IMR-90 (cell line): Measurements from ENCODE around the gene IGIP. TPM values are rescaled to one million over a fixed set of nuclear protein-coding genes. Genes with fewer than 3 reads are reported as not detected.

ENCODE experiments used
- ATAC-seq: fragments of 200-7000 bp; cut with Tn5 transposase; 2 replicates; pipeline ENCODE4 v1.9.1; 2020; ENCODE audit warnings: low read depth, mild to moderate bottlenecking, moderate library complexity
- BruUV-seq: library from RNA; stranded (reverse); fragments of 400-500 nt; replicated peaks from 2 replicates; lab custom pipeline; 2021; lab: Mats Ljungman, UMichigan
- CTCF ChIA-PET: fragments of 300-600 bp; formaldehyde crosslinking; extraction: SDS; loops from one replicate; lab custom pipeline; 2021; ENCODE audit warnings: antibody characterized with exemption; lab: Yijun Ruan, JAX
- POLR2A ChIA-PET: fragments of 300-600 bp; sonication (Branson Sonifier 250); formaldehyde crosslinking; loops from one replicate; lab custom pipeline; 2022; ENCODE audit warnings: antibody characterized with exemption; ENCODE audit not compliant: unreplicated experiment; lab: Charles Lee
- DNase-seq: peaks from one replicate; pipeline ENCODE4 v3.0.0; 2013
- H2AFZ ChIP-seq: replicated peaks from 2 replicates; pipeline ENCODE3; 2013; ENCODE audit warnings: low read length, mild to moderate bottlenecking; ENCODE audit not compliant: poor library complexity
- H2AK5ac ChIP-seq: 2 replicates; pipeline ENCODE4 v1.6.1; 2013; ENCODE audit warnings: low read depth, low read length, inconsistent platforms
- H2AK9ac ChIP-seq: replicated peaks from 2 replicates; pipeline ENCODE3; 2013; ENCODE audit warnings: mild to moderate bottlenecking, low read depth, low read length, moderate library complexity; ENCODE audit not compliant: poor library complexity
- H2BK120ac ChIP-seq: 2 replicates; pipeline ENCODE4 v1.6.1; 2013; ENCODE audit warnings: low read depth, low read length, inconsistent platforms
- H2BK15ac ChIP-seq: 3 replicates; pipeline ENCODE4 v1.6.1; 2013; ENCODE audit warnings: low read depth, low read length, inconsistent platforms
- H2BK20ac ChIP-seq: 2 replicates; pipeline ENCODE4 v1.6.1; 2013; ENCODE audit warnings: low read depth, mild to moderate bottlenecking, inconsistent platforms, low read length, moderate library complexity
- H2BK5ac ChIP-seq: 2 replicates; pipeline ENCODE4 v1.6.1; 2013; ENCODE audit warnings: mild to moderate bottlenecking, low read depth, low read length, inconsistent platforms; ENCODE audit not compliant: poor library complexity, severe bottlenecking
- H3K14ac ChIP-seq: replicated peaks from 2 replicates; pipeline ENCODE4 v1.6.1; 2013; ENCODE audit warnings: low read depth, low read length, inconsistent platforms
- H3K18ac ChIP-seq: 2 replicates; pipeline ENCODE4 v1.6.1; 2013; ENCODE audit warnings: low read depth, low read length, control low read depth
- H3K23ac ChIP-seq: 2 replicates; pipeline ENCODE4 v1.6.1; 2013; ENCODE audit warnings: low read depth, low read length, inconsistent platforms
- H3K27ac ChIP-seq: 2 replicates; pipeline ENCODE4 v1.5.1; 2013; ENCODE audit warnings: mild to moderate bottlenecking, control low read depth, low read length; ENCODE audit not compliant: insufficient read depth
- H3K27me3 ChIP-seq: 2 replicates; pipeline ENCODE4 v1.6.1; 2013; ENCODE audit warnings: low read length; ENCODE audit not compliant: control insufficient read depth, insufficient read depth
- H3K36me3 ChIP-seq: 2 replicates; pipeline ENCODE4 v1.6.1; 2013; ENCODE audit warnings: low read length, mixed read lengths; ENCODE audit not compliant: control insufficient read depth, insufficient read depth
- H3K4ac ChIP-seq: 2 replicates; pipeline ENCODE4 v1.6.1; 2013; ENCODE audit warnings: low read depth, low read length, inconsistent platforms
- H3K4me1 ChIP-seq: 2 replicates; pipeline ENCODE4 v1.6.1; 2013; ENCODE audit warnings: low read length, mixed read lengths; ENCODE audit not compliant: control insufficient read depth, insufficient read depth
- H3K4me2 ChIP-seq: 2 replicates; pipeline ENCODE4 v1.6.1; 2013; ENCODE audit warnings: low read depth, mild to moderate bottlenecking, control low read depth, low read length, moderate library complexity
- H3K4me3 ChIP-seq: 2 replicates; pipeline ENCODE4 v1.5.1; 2013; ENCODE audit warnings: low read depth, mild to moderate bottlenecking, control low read depth, low read length, moderate library complexity; ENCODE audit not compliant: insufficient read depth
- H3K56ac ChIP-seq: 2 replicates; pipeline ENCODE4 v1.6.1; 2013; ENCODE audit warnings: low read length, inconsistent platforms; ENCODE audit not compliant: insufficient read depth; ENCODE audit errors: extremely low read depth
- H3K79me1 ChIP-seq, 2 experiments: 2 replicates each; pipeline ENCODE4 v1.6.1; 2013; ENCODE audit warnings: low read length in 2 of 2, inconsistent platforms in 1 of 2, low read depth in 1 of 2
- H3K9ac ChIP-seq: 2 replicates; pipeline ENCODE4 v1.6.1; 2013; ENCODE audit warnings: low read depth, low read length, control low read depth
- H3K9me1 ChIP-seq: 2 replicates; pipeline ENCODE4 v1.6.1; 2013; ENCODE audit warnings: low read length, inconsistent platforms; ENCODE audit not compliant: insufficient read depth
- H3K9me3 ChIP-seq: 2 replicates; pipeline ENCODE4 v1.6.1; 2013; ENCODE audit warnings: low read length; ENCODE audit not compliant: control insufficient read depth, insufficient read depth
- H4K20me1 ChIP-seq: 2 replicates; pipeline ENCODE4 v1.6.1; 2013; ENCODE audit warnings: low read length, inconsistent platforms; ENCODE audit not compliant: insufficient read depth
- H4K5ac ChIP-seq: 2 replicates; pipeline ENCODE4 v1.6.1; 2013; ENCODE audit warnings: mild to moderate bottlenecking, low read depth, low read length, control low read depth
- H4K8ac ChIP-seq, 2 experiments: 2 replicates each; pipeline ENCODE4 v1.6.1; 2013; ENCODE audit warnings: low read depth in 2 of 2, low read length in 2 of 2, control low read depth in 1 of 2, inconsistent platforms in 1 of 2
- H4K91ac ChIP-seq: 2 replicates; pipeline ENCODE4 v1.6.1; 2013; ENCODE audit warnings: low read depth, low read length, inconsistent platforms; ENCODE audit not compliant: insufficient read depth
- CEBPB ChIP-seq: IDR thresholded peaks from 2 replicates; pipeline ENCODE4 v1.6.1; 2012; ENCODE audit warnings: low read depth, low read length, improper control_type of control experiment
- CHD1 ChIP-seq: IDR thresholded peaks from 2 replicates; pipeline ENCODE4 v1.6.1; 2012; ENCODE audit warnings: low read depth, low read length, improper control_type of control experiment
- WGBS, 2 experiments: methylation state at CpG; one replicate each; pipeline versions ENCODE4 v1.1.5 to v1.1.7; 2013; ENCODE audit warnings: missing lambda C conversion rate in 2 of 2; ENCODE audit not compliant: insufficient read length in 1 of 2; ENCODE audit errors: extremely low coverage in 2 of 2; 5-methylcytosine and 5-hydroxymethylcytosine counted together
- dilution Hi-C: fragments of 300-500 bp; cut with HindIII; formaldehyde crosslinking; loops from one replicate; pipeline ENCODE4 v1.14.3; 2018; ENCODE audit warnings: low sequenced_read_pairs; ENCODE audit not compliant: unreplicated experiment
- in situ Hi-C: fragments of 300-500 bp; cut with MboI; formaldehyde crosslinking; loops from 3 replicates; pipeline ENCODE4 v1.14.3; 2019; ENCODE audit warnings: low sequenced_read_pairs, inconsistent platforms, mixed read lengths
- intact Hi-C: fragments of 100-400 bp; cut with micrococcal nuclease; formaldehyde crosslinking; loops from 2 replicates; pipeline ENCODE4 v1.10.0; 2022
- polyA plus RNA-seq, 3 experiments: library from polyadenylated mRNA; depleted of rRNA; stranded (reverse); fragments of >200 nt; gene quantifications; 2 replicates each; pipeline ENCODE4 v1.2.3, GENCODE V29; 2012; ENCODE audit warnings: low replicate concordance in 1 of 3
- total RNA-seq: library from RNA; depleted of rRNA; stranded (reverse); fragments of >200 nt; gene quantifications from 2 replicates; pipeline ENCODE4 v1.2.3, GENCODE V29; 2012

IGIP gene
- total and polyA plus RNA-seq, 2 of the 4 experiments (the other 2 are of a cell fraction): 1.2 to 5.0 TPM

DNA sequence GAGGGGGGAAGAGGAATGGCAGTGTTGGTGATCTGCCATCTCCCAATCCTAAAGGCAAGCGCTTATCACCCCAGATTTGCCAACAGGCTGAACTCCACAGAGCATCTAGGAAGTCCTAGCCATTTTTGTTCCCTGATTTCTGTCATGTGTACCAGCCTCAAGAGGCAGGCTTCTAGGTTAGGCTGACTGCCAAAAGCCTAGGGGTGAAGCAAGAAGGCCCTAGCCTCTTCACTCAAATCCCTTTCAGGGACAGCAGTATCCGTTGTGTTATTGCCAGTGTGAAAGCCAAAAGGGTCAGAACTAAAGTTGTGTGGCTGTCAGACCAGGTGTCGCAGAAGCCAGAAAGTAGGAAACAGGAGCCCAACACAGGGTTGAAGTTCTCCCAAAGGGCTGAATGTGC is 14.7 kb downstream of the IGIP start:
- Histone ChIP-seq H3K56ac (no peak overlapping the region), H3K4ac (no peak overlapping the region), H2AFZ (no peak overlapping the region), H3K9me3 (no peaks in the 10 kb centered on the region), H3K9me1 (peaks cover 4% of the 10 kb centered on the region; the same call in 1 of the 2 replicates), H2BK120ac (no peak overlapping the region), H3K23ac (no peak overlapping the region), H3K14ac (0 out of 2 replicates have a peak overlapping the region, but pooled peaks have one; percentile 20), H2AK5ac (no peak overlapping the region; the same call in 1 of the 2 replicates), H2BK5ac (no peak overlapping the region), H3K27me3 (no peaks in the 10 kb centered on the region), H3K4me1 (peaks cover 4% of the 10 kb centered on the region; the same call in 1 of the 2 replicates), H3K36me3 (no peaks in the 10 kb centered on the region), H3K9ac (no peak overlapping the region), H3K27ac (no peak overlapping the region), H4K20me1 (peaks cover 63% of the 10 kb centered on the region), H2BK20ac (no peak overlapping the region), H3K79me1 (peaks cover 33 to 66% of the 10 kb centered on the region in 2 experiments), H4K5ac (no peak overlapping the region), H4K8ac (no peak overlapping the region), H2AK9ac (no peak overlapping the region), H3K18ac (no peak overlapping the region), H3K4me2 (no peak overlapping the region), H4K91ac (no peak overlapping the region), H3K4me3 (no peak overlapping the region), H2BK15ac (no peak overlapping the region)
- 80% methylated on average over 1 of the region's 3 CpGs; no CpG with 5 or more reads in 1 of the 2 experiments for WGBS, 2 experiments
- ATAC-seq (no peak), DNase-seq (no peak)
- dilution Hi-C loops (no loop called here), intact Hi-C loops (no loop called here), in situ Hi-C loops (no loop called here)
- CTCF ChIA-PET: no interaction called here
- TF ChIP-seq CEBPB: no peak
- no peak for TF ChIP-seq CHD1
- BruUV-seq: no TSS peak
- POLR2A ChIA-PET: no interaction called here
